GM19395 (cell line): Measurements from ENCODE around the gene TSTD2.
"Not testable (repeated sequence)": the region's sequence is repeated elsewhere in the genome, so short reads cannot be mapped to it uniquely, and the experiment has no call there.

Source experiments
- ATAC-seq: cut with Tn5 transposase; IDR thresholded peaks from one replicate; pipeline ENCODE4 v1.9.1; 2021; ENCODE audit warnings: mild to moderate bottlenecking, moderate library complexity; ENCODE audit not compliant: unreplicated experiment

Gene TSTD2

GRCh38 chr9:97593960-97594359 is 39.2 kb downstream of the TSTD2 start:
- no peak for ATAC-seq

GRCh38 chr9:97592126-97592525 is 41.0 kb downstream of the TSTD2 start:
- ATAC-seq = no peak

DNA sequence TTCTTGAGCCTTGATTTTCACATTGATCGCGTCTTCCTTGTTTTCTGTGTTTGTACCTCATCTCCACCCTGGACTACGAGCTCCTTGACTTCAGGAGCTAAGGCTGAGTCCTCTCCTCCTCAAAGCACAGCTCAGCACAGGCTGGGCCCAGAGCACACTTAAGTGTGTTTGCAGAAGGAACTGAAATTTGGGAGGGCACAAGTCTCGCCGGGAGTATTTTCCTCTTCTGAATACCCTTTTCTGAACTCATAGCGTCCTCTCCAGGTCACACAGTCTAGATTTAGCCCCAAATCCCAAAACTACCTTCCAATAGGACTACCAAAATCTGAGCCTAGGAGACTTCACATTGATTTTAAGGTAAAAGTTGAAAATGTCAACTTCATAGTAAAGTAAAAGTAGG is 41.6 kb downstream of the TSTD2 start:
- ATAC-seq = no peak

DNA sequence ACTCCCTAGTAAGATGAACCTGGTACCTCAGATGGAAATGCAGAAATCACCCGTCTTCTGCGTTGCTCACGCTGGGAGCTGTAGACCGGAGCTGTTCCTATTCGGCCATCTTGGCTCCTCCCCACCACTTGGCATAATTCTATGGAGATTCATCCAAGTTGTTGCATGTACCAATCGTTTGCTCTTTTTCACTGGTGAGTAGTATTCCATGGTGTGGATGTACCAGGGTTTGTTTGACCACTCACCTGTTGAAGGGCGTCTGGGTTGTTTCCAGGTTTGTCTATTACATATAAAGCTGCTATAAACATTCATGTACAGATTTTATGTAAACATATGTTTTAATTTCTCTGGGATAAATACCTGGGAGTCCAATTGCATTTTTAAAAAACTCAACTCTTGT is 46.3 kb downstream of the TSTD2 start:
- not testable (repeated sequence) for ATAC-seq

DNA sequence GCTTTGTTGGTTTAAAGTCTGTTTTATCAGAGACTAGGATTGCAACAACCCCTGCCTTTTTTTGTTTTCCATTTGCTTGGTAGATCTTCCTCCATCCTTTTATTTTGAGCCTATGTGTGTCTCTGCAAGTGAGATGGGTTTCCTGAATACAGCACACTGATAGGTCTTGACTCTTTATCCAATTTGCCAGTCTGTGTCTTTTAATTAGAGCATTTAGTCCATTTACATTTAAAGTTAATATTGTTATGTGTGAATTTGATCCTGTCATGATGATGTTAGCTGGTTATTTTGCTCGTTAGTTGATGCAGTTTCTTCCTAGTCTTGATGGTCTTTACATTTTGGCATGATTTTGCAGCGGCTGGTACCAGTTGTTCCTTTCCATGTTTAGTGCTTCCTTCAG is 48.4 kb downstream of the TSTD2 start:
- ATAC-seq = not testable (repeated sequence)

- ATAC-seq = not testable (repeated sequence)
These were observed 51.6 kb downstream of the TSTD2 start for GRCh38 chr9:97581590-97581989.

DNA sequence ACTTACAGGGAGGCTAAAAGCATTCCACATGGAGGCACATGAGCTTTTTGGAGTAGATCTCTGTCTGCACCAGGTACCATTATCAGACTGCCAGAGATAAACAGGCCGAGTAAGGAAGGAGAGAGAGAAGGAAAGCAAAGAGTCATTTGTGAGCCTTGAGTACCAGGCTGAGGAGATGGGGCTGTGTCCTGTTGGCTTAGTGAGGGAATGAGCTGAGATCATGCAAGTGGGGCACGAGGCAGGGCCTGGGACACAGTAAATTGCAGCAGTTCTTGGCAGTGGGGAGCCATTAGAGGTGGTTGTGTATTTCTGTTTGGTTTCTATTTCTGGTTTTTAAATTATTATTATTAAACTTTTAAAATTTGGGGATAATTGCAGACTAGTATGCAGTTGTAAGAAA is 53.3 kb downstream of the TSTD2 start:
- ATAC-seq = no peak

GRCh38 chr9:97578846-97579245 is 54.3 kb downstream of the TSTD2 start:
- no peak for ATAC-seq

DNA sequence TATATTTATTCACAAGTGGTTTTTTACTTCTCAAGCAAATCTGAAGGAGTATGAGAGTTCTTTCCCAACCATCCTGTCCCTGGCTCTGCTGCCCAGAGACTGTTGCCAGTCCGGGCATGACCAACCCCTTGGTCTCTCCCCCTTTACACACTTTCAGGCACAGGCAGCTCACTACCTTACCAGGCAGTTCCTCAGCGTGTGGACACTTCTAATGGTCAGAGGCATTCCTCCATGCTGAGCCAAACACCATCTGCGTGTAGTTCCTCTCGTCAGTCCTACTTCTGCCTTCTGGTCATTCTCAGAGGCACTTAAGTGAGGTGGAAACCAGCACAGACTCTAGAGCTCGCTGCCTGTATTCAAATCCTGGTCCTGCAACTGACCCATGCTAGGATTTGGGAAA is 56.1 kb downstream of the TSTD2 start:
- ATAC-seq = no peak

DNA sequence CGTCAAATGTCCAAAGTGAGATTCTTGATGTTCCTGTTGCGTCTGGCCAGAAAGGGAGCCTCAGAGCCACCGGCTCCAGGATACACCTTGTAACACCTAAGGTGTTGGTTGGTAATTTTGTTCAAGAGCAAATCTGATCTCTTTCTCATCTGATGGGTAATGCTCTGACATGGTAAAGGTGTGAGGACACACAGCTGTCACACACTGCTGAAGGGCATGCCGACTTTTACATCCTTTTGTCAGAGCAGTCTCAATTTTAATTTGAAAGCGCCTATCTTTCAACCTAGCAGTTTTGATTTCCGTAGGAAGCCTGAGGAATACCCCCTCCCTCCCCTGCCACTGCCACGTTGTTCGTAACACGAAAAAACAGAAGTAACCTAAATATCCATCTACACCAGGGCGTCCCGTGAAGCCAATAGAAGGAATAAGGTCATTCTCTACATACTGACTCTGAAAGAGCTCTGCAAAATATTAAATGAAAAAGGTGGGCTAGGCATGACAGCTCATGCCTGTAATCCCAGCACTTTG is 57.4 kb downstream of the TSTD2 start:
- ATAC-seq = no peak

GRCh38 chr9:97574921-97575672 is 58.1 kb downstream of the TSTD2 start:
- ATAC-seq = not testable (repeated sequence)

GRCh38 chr9:97574101-97574571 is 59.0 kb downstream of the TSTD2 start:
- ATAC-seq = not testable (repeated sequence)

- ATAC-seq = no peak
These were observed 59.6 kb downstream of the TSTD2 start for GRCh38 chr9:97573482-97574073.

GRCh38 chr9:97572892-97573365 is 60.2 kb downstream of the TSTD2 start:
- no peak for ATAC-seq

DNA sequence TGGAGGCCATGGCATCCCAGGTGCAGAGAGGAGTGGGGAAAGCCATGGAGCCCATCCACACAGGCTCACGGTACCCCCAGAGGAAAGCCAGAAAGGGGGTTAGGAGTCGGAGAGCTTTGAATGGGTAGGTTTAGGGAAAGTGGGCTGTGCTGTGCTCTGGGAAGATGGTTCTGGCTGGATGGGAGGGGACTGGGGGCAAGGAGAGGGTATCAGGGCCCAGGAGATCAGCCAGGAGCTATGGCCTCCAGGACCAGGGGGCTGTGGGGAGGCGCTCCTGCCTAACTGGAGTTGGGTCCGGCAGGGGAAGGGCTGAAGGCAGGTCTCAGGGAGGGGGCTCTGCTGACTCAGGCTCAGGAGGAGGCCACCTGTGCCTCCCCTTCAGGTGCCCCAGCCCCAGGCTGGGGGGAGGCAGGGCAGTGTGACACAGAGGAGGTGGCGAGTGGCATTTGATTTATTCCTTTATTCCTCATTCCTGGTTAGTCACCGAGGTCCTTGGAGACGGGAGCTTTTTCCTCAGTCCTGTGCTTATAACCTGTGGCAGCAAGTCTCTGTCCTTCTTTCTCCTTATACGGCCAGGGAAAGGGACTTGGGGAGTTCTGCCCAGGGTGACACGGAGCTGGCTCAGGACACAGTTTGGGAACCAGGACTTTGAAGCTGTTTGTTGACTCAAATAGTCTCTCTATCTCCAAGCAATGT is 60.8 kb downstream of the TSTD2 start:
- ATAC-seq = no peak

DNA sequence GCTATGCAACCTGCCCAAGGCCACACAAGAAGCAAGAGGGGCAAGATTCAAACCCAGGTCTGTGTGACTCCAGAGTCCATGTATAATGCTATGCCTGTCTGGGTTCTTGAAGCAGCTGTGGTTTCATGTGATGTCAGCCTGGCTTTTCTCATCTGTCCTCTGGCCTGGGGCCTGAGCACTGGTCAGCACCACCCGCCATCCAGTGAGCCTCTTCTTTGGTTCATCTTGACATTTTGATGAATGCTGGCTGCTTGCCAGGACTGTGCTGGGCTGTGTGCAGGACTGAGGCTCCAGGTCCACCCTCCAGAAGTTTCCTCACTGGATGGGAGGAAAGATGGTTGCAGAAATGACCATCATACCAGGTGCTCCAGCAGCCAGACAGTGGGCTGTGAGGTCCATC is 61.5 kb downstream of the TSTD2 start:
- no peak for ATAC-seq

GRCh38 chr9:97570899-97571298 is 62.3 kb downstream of the TSTD2 start:
- ATAC-seq = no peak

DNA sequence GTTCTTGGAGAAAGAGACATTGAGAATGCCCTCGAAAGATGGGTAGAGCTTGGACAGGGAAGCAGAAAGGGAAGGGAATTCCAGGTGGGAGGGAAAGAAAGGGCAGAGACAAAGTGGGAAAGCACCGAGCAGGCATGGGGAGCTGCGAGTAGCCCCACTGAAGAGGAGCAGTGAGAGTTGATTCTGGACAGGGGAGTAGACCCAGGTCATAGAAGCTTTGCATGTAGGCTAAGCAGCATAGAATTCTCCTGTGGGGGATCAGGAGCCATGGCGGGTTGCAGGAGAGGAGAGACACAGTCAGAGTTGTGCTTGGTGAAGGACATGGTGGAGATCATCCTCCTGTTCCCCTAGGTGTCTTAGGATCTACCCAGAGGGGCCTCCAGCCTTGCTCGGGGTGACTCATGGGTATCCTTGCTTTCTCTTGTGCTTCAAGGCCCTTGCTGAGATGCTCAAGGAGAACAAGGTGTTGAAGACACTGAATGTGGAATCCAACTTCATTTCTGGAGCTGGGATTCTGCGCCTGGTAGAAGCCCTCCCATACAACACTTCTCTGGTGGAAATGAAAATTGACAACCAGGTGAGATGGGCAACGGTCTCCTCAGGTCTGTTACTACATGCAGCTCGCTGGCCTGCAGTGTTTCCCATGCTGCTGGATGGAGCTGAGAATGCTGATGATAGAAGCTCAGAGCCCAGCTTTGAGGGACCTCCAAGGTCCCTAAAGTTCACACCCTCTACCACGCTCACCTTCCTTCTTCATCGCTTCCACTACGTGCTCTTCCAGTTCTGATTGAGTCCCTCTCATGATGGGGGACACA is 64.5 kb downstream of the TSTD2 start:
- no peak for ATAC-seq

GRCh38 chr9:97567894-97568202 is 65.3 kb downstream of the TSTD2 start:
- no peak for ATAC-seq

DNA sequence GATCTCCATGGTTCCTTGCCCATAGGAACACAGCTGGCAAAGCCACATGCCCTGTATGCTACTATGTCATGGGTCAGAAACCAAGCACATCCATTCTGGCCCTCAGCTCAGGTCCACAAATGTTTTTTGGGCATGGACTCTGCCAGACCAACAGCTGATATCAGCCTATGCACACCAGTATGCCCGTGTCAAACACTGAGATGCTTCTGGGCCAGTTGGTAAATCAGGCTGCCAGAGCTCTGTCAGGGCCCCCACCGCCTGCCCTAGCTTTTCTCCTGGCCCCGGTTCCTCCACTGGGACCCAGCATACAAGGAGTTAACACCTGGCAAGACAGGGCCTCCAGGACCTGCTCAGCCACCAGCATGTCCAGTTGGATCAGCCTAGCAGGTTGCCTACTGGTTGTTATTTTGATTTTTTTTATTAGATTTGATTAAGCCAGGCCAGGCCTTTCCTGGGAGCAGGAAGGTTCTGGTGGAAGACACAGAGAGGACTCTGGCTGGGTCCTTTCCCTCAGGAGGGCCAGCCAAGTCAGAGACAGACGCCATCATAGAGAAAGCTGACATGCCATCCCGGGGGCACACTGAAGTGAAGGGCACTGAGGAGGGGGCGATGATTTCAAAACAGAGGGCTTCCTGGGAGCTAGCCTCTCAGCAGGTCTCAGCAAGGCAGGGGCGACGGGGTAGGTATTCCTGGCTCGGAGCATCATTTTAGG is 65.8 kb downstream of the TSTD2 start:
- no peak for ATAC-seq
